ENCODE measurements around the gene RAD51B.

- TF ChIP-seq CTCF (IDR thresholded peaks at IDR 0.05) = no peak
- TF ChIP-seq POLR2A (IDR thresholded peaks at IDR 0.05) = no peak
Observed at GRCh38 chr14:68075382-68076029, 255.9 kb downstream of the RAD51B start.
